AG09309 (cell line): ENCODE data around the gene PTPRF.

Experiments
- DNase-seq: peaks from one replicate; pipeline ENCODE4 v3.0.0-alpha.2; 2010; ENCODE audit warnings: low read depth
- H3K4me3 ChIP-seq: 2 replicates; pipeline ENCODE4 v1.5.1; 2011; ENCODE audit warnings: mild to moderate bottlenecking, low read depth, low read length, moderate library complexity; ENCODE audit not compliant: control insufficient read depth
- CTCF ChIP-seq: IDR thresholded peaks from 2 replicates; pipeline ENCODE4 v1.5.1; 2011; ENCODE audit warnings: mild to moderate bottlenecking, low read depth, low read length, inconsistent platforms; ENCODE audit not compliant: insufficient read depth, control insufficient read depth; ENCODE audit errors: missing control alignments

Gene PTPRF

GRCh38 chr1:43536864-43537358 is 6.2 kb downstream of the PTPRF start:
- DNase-seq = no peak
- H3K4me3 ChIP-seq = no peak overlapping the region
- TF ChIP-seq CTCF = no peak

GRCh38 chr1:43537423-43538142 is 6.9 kb downstream of the PTPRF start:
- no peak for TF ChIP-seq CTCF
- DNase-seq = no peak

GRCh38 chr1:43538143-43538487 is 7.4 kb downstream of the PTPRF start:
- TF ChIP-seq CTCF = no peak
- DNase-seq = no peak
- H3K4me3 ChIP-seq = no peak overlapping the region

More at GRCh38 chr1:43537423-43538142, 6.9 kb downstream of the PTPRF start:
- H3K4me3 ChIP-seq = no peak overlapping the region

GRCh38 chr1:43538969-43539368 is 8.3 kb downstream of the PTPRF start:
- no peak overlapping the region for H3K4me3 ChIP-seq
- TF ChIP-seq CTCF = no peak
- no peak for DNase-seq

- no peak for DNase-seq
- no peak for TF ChIP-seq CTCF
- H3K4me3 ChIP-seq = no peak overlapping the region
These were observed 9.2 kb downstream of the PTPRF start for GRCh38 chr1:43539726-43540434.

- H3K4me3 ChIP-seq = no peak overlapping the region
- DNase-seq = no peak
- TF ChIP-seq CTCF = no peak
These were observed 10.0 kb downstream of the PTPRF start for GRCh38 chr1:43540653-43541071.
